Raji (cell line): ENCODE results near the gene DCAF17.

ENCODE experiments used
- POLR2A ChIP-seq: IDR thresholded peaks from 2 replicates; pipeline ENCODE4 v1.6.1; 2011; ENCODE audit warnings: low read depth, low read length, control low read depth; ENCODE audit not compliant: insufficient read depth

Gene DCAF17

GRCh38 chr2:171431677-171432167 is 2.3 kb upstream of the DCAF17 start:
- TF ChIP-seq POLR2A: no peak

- no peak for TF ChIP-seq POLR2A
These were observed 1.6 kb upstream of the DCAF17 start for GRCh38 chr2:171432206-171432968.

DNA sequence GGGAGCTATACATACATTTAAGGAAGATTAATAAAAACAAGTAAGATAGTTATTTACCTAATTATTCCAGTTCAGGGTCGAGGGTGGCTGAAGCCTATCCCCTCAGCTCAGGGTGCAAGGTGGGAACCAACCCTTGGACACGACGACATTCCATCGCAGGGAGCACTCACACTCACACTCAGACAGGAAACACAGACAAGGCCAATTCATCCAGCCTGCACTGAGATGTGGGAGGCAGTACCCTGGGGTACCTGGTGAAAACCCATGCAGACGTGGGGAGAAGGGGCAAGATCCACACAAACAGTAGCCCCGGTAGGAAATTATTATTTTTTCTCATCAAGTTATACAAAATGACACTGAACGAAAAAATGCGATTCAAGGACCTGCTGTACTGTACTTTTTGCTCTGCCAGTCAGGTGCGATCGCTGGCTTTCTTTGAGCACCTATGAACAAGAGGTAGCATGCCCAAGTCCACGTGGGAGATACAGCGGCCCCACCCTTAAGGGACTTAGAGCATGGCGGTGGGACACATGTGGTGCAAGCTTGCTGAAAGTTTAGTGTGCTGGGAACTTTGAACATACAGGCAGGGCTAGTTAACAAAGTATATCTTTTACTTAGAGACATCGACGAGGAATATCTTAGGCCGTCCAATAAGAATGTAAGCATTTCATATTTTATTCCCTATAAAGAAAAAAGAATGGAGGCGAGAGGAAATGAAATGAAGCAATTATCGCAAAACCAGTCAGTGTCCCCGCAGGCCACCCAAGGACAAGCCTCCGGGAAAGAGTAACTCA is 860 bp upstream of the DCAF17 start:
- TF ChIP-seq POLR2A: no peak; the same call in 1 of the 2 replicates

DNA sequence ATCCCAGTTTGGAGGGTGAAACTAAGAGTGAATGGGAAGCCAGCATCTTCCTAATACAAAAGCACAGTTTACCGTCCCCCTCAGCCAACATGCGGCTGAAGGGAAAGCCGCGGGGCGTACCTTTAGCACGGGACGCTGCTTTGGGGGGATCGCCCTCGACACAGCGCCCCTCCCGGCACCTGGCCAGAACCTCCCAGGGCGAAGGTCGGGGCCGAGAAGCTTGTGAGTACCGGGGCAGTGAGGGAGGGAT is 338 bp upstream of the DCAF17 start, which contains the start of gene METTL8:
METTL8 (minus strand) TSS at position 228 of the 250 bp plus-strand sequence. CDS start 41,805 bp downstream, outside the sequence.
- TF ChIP-seq POLR2A: peak; percentile 76

- no peak for TF ChIP-seq POLR2A
These were observed 2.3 kb downstream of the DCAF17 start for GRCh38 chr2:171436307-171436706.

GRCh38 chr2:171441470-171441869 is 7.4 kb downstream of the DCAF17 start:
- TF ChIP-seq POLR2A: no peak

- no peak for TF ChIP-seq POLR2A
These were observed 13.6 kb downstream of the DCAF17 start for GRCh38 chr2:171447675-171448074.

DNA sequence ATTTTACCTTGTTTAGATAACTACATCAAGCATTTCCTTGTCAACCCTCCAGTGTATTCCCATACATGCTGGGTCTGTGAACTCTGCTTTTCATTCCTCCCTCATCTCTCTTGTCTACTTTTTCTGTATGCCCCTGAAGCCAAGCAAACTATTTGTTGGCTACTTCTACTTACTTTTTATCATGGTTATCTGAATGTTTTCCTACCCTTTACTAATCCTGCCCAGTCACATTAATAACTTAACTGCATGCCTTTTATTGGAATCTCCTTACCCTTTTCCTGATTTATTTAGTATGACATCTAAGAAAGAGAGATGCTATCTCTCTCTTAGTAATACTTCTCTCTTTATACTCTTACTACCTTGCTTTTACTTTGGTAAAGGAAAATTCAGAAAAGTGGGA is 17.0 kb downstream of the DCAF17 start:
- TF ChIP-seq POLR2A: no peak

DNA sequence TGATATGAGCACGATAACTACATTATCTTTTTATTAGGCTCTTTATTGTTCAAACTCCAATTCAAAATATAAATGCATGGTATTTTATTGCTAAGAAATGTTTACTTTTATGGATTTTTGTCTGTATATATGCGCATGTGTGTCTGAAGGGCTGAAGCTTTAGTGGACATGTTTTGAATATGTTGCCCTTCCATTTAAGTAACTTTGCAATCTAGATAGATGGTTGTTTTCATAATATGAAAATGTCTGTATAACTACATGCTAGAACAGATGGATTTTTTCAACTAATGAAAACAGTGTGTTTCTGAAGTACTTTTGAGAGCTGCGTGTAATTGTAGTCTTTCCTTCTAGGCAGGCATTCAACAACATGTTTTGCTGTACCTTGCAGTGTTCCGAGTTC is 18.7 kb downstream of the DCAF17 start:
- TF ChIP-seq POLR2A: no peak

DNA sequence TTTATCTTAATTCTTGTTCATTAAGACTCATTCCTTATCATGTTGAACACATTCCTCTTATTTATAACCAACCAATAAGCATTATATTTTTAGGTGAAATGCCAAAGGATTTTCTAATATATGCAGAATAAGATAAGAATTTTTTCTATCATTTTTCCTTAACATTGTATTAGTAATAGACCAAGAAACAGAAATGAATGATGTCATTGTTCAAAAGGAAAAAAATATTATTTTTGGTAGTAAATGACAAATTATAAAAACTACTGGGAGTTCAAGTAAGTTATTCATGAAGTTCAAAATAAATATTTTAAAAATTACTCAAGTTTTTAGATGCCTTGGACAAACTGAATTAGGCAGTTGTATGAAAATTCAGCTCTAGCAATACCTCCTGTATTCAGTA is 25.5 kb downstream of the DCAF17 start:
- TF ChIP-seq POLR2A: no peak

DNA sequence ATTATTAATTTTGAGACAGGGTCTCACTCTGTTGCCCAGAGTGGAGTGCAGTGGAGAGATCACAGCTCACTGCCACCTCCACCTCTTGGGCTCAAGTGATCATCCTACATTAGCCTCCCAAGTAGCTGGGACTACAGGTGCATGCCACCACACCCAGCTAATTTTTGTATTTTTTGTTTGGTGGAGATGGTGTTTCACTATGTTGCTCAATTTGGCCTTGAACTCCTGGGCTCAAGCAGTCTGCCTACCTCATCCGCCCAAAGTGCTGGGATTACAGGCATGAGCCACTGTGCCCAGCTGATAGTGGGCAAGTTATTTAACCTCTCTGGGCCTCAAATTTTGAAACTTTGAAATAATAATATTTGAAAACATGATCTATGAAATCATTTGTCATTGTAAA is 26.5 kb downstream of the DCAF17 start:
- TF ChIP-seq POLR2A: no peak

DNA sequence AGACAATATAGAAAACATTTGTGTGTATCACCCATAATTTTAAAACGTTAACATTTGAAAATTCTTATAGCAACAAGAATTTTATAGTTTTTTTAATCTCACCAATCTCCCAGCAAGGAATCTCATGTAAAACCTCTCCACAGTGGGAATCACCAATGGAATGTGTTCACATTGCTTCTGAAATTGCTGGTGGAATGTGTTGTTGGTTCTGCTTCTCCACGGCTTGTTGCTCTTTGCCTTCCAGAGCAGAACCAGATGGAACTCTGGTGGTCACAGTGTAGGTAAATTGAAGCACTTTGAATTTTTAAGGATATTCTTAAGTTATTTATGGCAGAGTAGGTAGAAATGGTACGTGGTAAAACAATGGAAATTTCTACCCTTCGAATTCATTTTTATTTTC is 35.1 kb downstream of the DCAF17 start:
- no peak for TF ChIP-seq POLR2A

GRCh38 chr2:171470129-171470528 is 36.1 kb downstream of the DCAF17 start:
- TF ChIP-seq POLR2A: no peak

DNA sequence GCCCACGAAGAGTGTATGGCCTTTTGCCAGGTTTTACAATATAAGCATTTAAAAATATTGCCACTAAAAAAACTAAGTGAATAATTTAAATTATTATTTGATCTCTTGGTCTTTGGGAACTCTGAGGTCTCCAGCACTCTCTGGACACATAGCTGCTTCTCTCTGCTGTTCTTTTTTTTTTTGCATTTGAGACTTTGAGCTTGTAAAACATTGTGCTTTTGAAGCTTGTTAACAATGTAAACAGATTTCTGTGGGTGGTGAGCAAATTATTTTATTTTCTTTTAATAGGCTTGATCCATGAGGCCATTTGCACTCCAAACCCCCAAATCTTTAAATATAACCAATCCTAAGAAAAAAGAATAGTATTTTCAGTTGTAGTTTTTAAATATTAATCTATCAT is 42.0 kb downstream of the DCAF17 start:
- no peak for TF ChIP-seq POLR2A

DNA sequence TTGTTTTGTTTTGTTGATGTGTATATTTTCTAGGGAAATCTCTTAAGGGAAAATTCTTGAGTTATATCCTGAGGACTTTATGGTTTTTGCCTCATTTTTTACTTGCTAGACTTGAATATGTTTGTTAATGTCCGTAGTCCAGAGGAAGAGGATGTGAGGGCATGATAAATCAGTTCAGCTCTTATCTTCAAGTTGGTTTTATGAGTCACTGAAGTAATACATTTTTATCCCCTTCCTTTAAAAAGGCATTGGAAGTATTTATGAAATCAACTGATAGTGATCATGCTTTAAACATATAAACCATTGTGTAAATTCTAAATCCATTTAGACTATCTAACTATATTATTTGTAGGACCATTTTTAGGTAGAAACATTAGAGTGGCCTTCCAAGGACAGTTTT is 44.3 kb downstream of the DCAF17 start:
- TF ChIP-seq POLR2A: no peak

DNA sequence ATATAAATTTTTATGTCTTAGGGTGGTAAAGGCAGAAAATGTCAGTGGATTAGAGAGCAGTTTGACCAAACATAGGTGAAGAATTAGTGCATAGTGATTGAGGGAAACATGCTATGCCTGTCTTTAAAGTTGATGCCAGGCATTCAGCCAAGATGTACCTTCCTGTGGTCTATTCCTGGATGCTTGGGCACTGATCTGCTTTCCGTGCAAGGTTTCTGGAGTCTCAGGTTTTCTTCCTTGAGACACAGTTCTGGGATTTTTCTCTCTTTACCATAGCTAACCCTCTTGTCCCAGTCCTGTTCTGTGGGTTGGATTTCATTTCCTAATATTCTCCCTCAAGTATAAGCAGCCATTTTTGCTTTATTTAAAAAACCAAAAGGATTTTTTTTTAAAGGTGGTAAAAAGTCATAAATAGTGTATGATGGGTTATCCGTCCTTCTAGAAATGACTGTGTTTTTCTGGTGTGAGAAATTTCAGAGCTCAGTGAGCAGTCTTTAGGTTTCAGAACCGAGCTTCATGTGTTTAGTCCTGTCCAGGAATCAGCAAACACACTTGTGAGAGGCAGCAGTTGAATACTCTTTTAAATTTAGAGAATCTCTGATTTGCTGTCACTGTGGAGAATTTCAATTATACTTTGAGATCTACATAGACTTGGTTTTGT is 45.3 kb downstream of the DCAF17 start:
- TF ChIP-seq POLR2A: no peak
